ENCODE data around the gene DENND1B. TPM values are rescaled to one million over a fixed set of nuclear protein-coding genes. Genes with fewer than 3 reads are reported as not detected.
"Not testable (repeated sequence)": the region's sequence is repeated elsewhere in the genome, so short reads cannot be mapped to it uniquely, and the experiment has no call there.

Gene DENND1B
- total RNA-seq, 1 donor from 2014 or later = 29.5 TPM

GRCh38 chr1:197786280-197786679, 11.0 kb upstream of the DENND1B start:
- no peak for DNase-seq (ENCODE audit: low read depth)

- peak; percentile 81 for DNase-seq (ENCODE audit: low read depth)
Observed at GRCh38 chr1:197783510-197783948, 8.2 kb upstream of the DENND1B start.

GRCh38 chr1:197782722-197783360, 7.6 kb upstream of the DENND1B start:
- DNase-seq (ENCODE audit: low read depth) = no peak

GRCh38 chr1:197781968-197782721, 6.9 kb upstream of the DENND1B start:
- DNase-seq (ENCODE audit: low read depth) = peak; percentile 64

- peak; percentile 80 for DNase-seq (ENCODE audit: low read depth)
Observed at GRCh38 chr1:197779921-197780320, 4.6 kb upstream of the DENND1B start.

GRCh38 chr1:197778366-197778945, 3.2 kb upstream of the DENND1B start:
- DNase-seq (ENCODE audit: low read depth) = no peak

GRCh38 chr1:197776351-197777105, 1.2 kb upstream of the DENND1B start:
- DNase-seq (ENCODE audit: low read depth) = peak; percentile 96

- peak; percentile 22 for DNase-seq (ENCODE audit: low read depth)
Observed at GRCh38 chr1:197774466-197775281, 606 bp downstream of the DENND1B start.

GRCh38 chr1:197773856-197774255, 1.4 kb downstream of the DENND1B start:
- DNase-seq (ENCODE audit: low read depth) = no peak

GRCh38 chr1:197771904-197772556, 3.2 kb downstream of the DENND1B start:
- DNase-seq (ENCODE audit: low read depth) = no peak

GRCh38 chr1:197771386-197771785, 3.9 kb downstream of the DENND1B start:
- DNase-seq (ENCODE audit: low read depth) = no peak

- DNase-seq (ENCODE audit: low read depth) = no peak
Observed at GRCh38 chr1:197770243-197770642, 5.0 kb downstream of the DENND1B start.

GRCh38 chr1:197769287-197769686, 6.0 kb downstream of the DENND1B start:
- DNase-seq (ENCODE audit: low read depth) = no peak

- DNase-seq (ENCODE audit: low read depth) = no peak
Observed at GRCh38 chr1:197768014-197768805, 7.1 kb downstream of the DENND1B start.

- DNase-seq (ENCODE audit: low read depth) = no peak
Observed at GRCh38 chr1:197763769-197764168, 11.5 kb downstream of the DENND1B start.

- DNase-seq (ENCODE audit: low read depth) = no peak
Observed at GRCh38 chr1:197763307-197763706, 12.0 kb downstream of the DENND1B start.

- DNase-seq (ENCODE audit: low read depth) = no peak
Observed at GRCh38 chr1:197761654-197762053, 13.6 kb downstream of the DENND1B start.

GRCh38 chr1:197755553-197755952, 19.7 kb downstream of the DENND1B start:
- not testable (repeated sequence) for DNase-seq (ENCODE audit: low read depth)

GRCh38 chr1:197752652-197753164, 22.6 kb downstream of the DENND1B start:
- DNase-seq (ENCODE audit: low read depth) = not testable (repeated sequence)

GRCh38 chr1:197750366-197750765, 24.9 kb downstream of the DENND1B start:
- no peak for DNase-seq (ENCODE audit: low read depth)
